NB4 (cell line): ENCODE measurements around the gene FZR1.
"Not testable (repeated sequence)": the region's sequence is repeated elsewhere in the genome, so short reads cannot be mapped to it uniquely, and the experiment has no call there.

ENCODE experiments used
- DNase-seq: peaks from one replicate; pipeline ENCODE4 v3.0.0; 2010; ENCODE audit warnings: low read depth
- H3K4me3 ChIP-seq: one replicate; pipeline ENCODE4 v1.5.1; 2011; ENCODE audit warnings: mild to moderate bottlenecking, low read depth, low read length, moderate library complexity
- CTCF ChIP-seq: IDR thresholded peaks from one replicate; pipeline ENCODE4 v1.5.1; 2012; ENCODE audit warnings: low read depth, low read length
- MAX ChIP-seq: IDR thresholded peaks from 2 replicates; pipeline ENCODE4 v1.6.1; 2011; ENCODE audit warnings: low read depth, low read length
- MYC ChIP-seq: IDR thresholded peaks from 2 replicates; pipeline ENCODE4 v1.6.1; 2011; ENCODE audit warnings: low read depth, low read length
- POLR2A ChIP-seq: IDR thresholded peaks from 2 replicates; pipeline ENCODE4 v1.6.1; 2011; ENCODE audit warnings: mild to moderate bottlenecking; ENCODE audit not compliant: insufficient read length; ENCODE audit errors: extremely low read depth

The FZR1 gene

GRCh38 chr19:3528080-3528479 lies 22.0 kb downstream of the FZR1 start:
- DNase-seq: no peak
- TF ChIP-seq CTCF (no peak), POLR2A (no peak), MAX (no peak), MYC (no peak)

GRCh38 chr19:3528539-3529211 lies 22.6 kb downstream of the FZR1 start:
- no peak for DNase-seq
- TF ChIP-seq POLR2A (no peak), MAX (no peak), MYC (no peak), CTCF (no peak)

More at GRCh38 chr19:3528080-3528479, 22.0 kb downstream of the FZR1 start:
- H3K4me3 ChIP-seq: no peak overlapping the region

GRCh38 chr19:3529299-3529698 lies 23.2 kb downstream of the FZR1 start:
- not testable (repeated sequence) for DNase-seq

More at GRCh38 chr19:3528539-3529211, 22.6 kb downstream of the FZR1 start:
- H3K4me3 ChIP-seq: no peak overlapping the region

GRCh38 chr19:3530389-3530788 lies 24.3 kb downstream of the FZR1 start:
- TF ChIP-seq CTCF: no peak
- no peak for TF ChIP-seq POLR2A
- TF ChIP-seq MAX: no peak
- TF ChIP-seq MYC: no peak
- no peak overlapping the region for H3K4me3 ChIP-seq
- DNase-seq: no peak

More at GRCh38 chr19:3529299-3529698, 23.2 kb downstream of the FZR1 start:
- not testable (repeated sequence) for H3K4me3 ChIP-seq

- no peak overlapping the region for H3K4me3 ChIP-seq
- DNase-seq: no peak
- TF ChIP-seq POLR2A (no peak), MYC (no peak), CTCF (no peak), MAX (no peak)
Observed at GRCh38 chr19:3531716-3532115, 25.6 kb downstream of the FZR1 start.

- no peak for TF ChIP-seq MYC
- no peak for TF ChIP-seq MAX
- TF ChIP-seq POLR2A: no peak
- TF ChIP-seq CTCF: no peak
Observed at GRCh38 chr19:3532154-3532786, 26.2 kb downstream of the FZR1 start.

More at GRCh38 chr19:3532154-3532786, 26.2 kb downstream of the FZR1 start:
- H3K4me3 ChIP-seq: no peak overlapping the region
- no peak for DNase-seq
